IMR-90 (cell line): ENCODE results near the gene ANAPC5. TPM values are rescaled to one million over a fixed set of nuclear protein-coding genes. Genes with fewer than 3 reads are reported as not detected.

Experiments used
- ATAC-seq: fragments of 200-7000 bp; cut with Tn5 transposase; 2 replicates; pipeline ENCODE4 v1.9.1; 2020; ENCODE audit warnings: low read depth, mild to moderate bottlenecking, moderate library complexity
- BruUV-seq: library from RNA; stranded (reverse); fragments of 400-500 nt; replicated peaks from 2 replicates; lab custom pipeline; 2021; lab: Mats Ljungman, UMichigan
- CTCF ChIA-PET: fragments of 300-600 bp; formaldehyde crosslinking; extraction: SDS; loops from one replicate; lab custom pipeline; 2021; ENCODE audit warnings: antibody characterized with exemption; lab: Yijun Ruan, JAX
- POLR2A ChIA-PET: fragments of 300-600 bp; sonication (Branson Sonifier 250); formaldehyde crosslinking; loops from one replicate; lab custom pipeline; 2022; ENCODE audit warnings: antibody characterized with exemption; ENCODE audit not compliant: unreplicated experiment; lab: Charles Lee
- DNase-seq: peaks from one replicate; pipeline ENCODE4 v3.0.0; 2013
- H2AFZ ChIP-seq: replicated peaks from 2 replicates; pipeline ENCODE3; 2013; ENCODE audit warnings: low read length, mild to moderate bottlenecking; ENCODE audit not compliant: poor library complexity
- H2AK5ac ChIP-seq: 2 replicates; pipeline ENCODE4 v1.6.1; 2013; ENCODE audit warnings: low read depth, low read length, inconsistent platforms
- H2AK9ac ChIP-seq: replicated peaks from 2 replicates; pipeline ENCODE3; 2013; ENCODE audit warnings: mild to moderate bottlenecking, low read depth, low read length, moderate library complexity; ENCODE audit not compliant: poor library complexity
- H2BK120ac ChIP-seq: 2 replicates; pipeline ENCODE4 v1.6.1; 2013; ENCODE audit warnings: low read depth, low read length, inconsistent platforms
- H2BK15ac ChIP-seq: 3 replicates; pipeline ENCODE4 v1.6.1; 2013; ENCODE audit warnings: low read depth, low read length, inconsistent platforms
- H2BK20ac ChIP-seq: 2 replicates; pipeline ENCODE4 v1.6.1; 2013; ENCODE audit warnings: low read depth, mild to moderate bottlenecking, inconsistent platforms, low read length, moderate library complexity
- H2BK5ac ChIP-seq: 2 replicates; pipeline ENCODE4 v1.6.1; 2013; ENCODE audit warnings: mild to moderate bottlenecking, low read depth, low read length, inconsistent platforms; ENCODE audit not compliant: poor library complexity, severe bottlenecking
- H3K14ac ChIP-seq: replicated peaks from 2 replicates; pipeline ENCODE4 v1.6.1; 2013; ENCODE audit warnings: low read depth, low read length, inconsistent platforms
- H3K18ac ChIP-seq: 2 replicates; pipeline ENCODE4 v1.6.1; 2013; ENCODE audit warnings: low read depth, low read length, control low read depth
- H3K23ac ChIP-seq: 2 replicates; pipeline ENCODE4 v1.6.1; 2013; ENCODE audit warnings: low read depth, low read length, inconsistent platforms
- H3K27ac ChIP-seq: 2 replicates; pipeline ENCODE4 v1.5.1; 2013; ENCODE audit warnings: mild to moderate bottlenecking, control low read depth, low read length; ENCODE audit not compliant: insufficient read depth
- H3K27me3 ChIP-seq: 2 replicates; pipeline ENCODE4 v1.6.1; 2013; ENCODE audit warnings: low read length; ENCODE audit not compliant: control insufficient read depth, insufficient read depth
- H3K36me3 ChIP-seq: 2 replicates; pipeline ENCODE4 v1.6.1; 2013; ENCODE audit warnings: low read length, mixed read lengths; ENCODE audit not compliant: control insufficient read depth, insufficient read depth
- H3K4ac ChIP-seq: 2 replicates; pipeline ENCODE4 v1.6.1; 2013; ENCODE audit warnings: low read depth, low read length, inconsistent platforms
- H3K4me1 ChIP-seq: 2 replicates; pipeline ENCODE4 v1.6.1; 2013; ENCODE audit warnings: low read length, mixed read lengths; ENCODE audit not compliant: control insufficient read depth, insufficient read depth
- H3K4me2 ChIP-seq: 2 replicates; pipeline ENCODE4 v1.6.1; 2013; ENCODE audit warnings: low read depth, mild to moderate bottlenecking, control low read depth, low read length, moderate library complexity
- H3K4me3 ChIP-seq: 2 replicates; pipeline ENCODE4 v1.5.1; 2013; ENCODE audit warnings: low read depth, mild to moderate bottlenecking, control low read depth, low read length, moderate library complexity; ENCODE audit not compliant: insufficient read depth
- H3K56ac ChIP-seq: 2 replicates; pipeline ENCODE4 v1.6.1; 2013; ENCODE audit warnings: low read length, inconsistent platforms; ENCODE audit not compliant: insufficient read depth; ENCODE audit errors: extremely low read depth
- H3K79me1 ChIP-seq, 2 experiments: 2 replicates each; pipeline ENCODE4 v1.6.1; 2013; ENCODE audit warnings: low read length in 2 of 2, inconsistent platforms in 1 of 2, low read depth in 1 of 2
- H3K9ac ChIP-seq: 2 replicates; pipeline ENCODE4 v1.6.1; 2013; ENCODE audit warnings: low read depth, low read length, control low read depth
- H3K9me1 ChIP-seq: 2 replicates; pipeline ENCODE4 v1.6.1; 2013; ENCODE audit warnings: low read length, inconsistent platforms; ENCODE audit not compliant: insufficient read depth
- H3K9me3 ChIP-seq: 2 replicates; pipeline ENCODE4 v1.6.1; 2013; ENCODE audit warnings: low read length; ENCODE audit not compliant: control insufficient read depth, insufficient read depth
- H4K20me1 ChIP-seq: 2 replicates; pipeline ENCODE4 v1.6.1; 2013; ENCODE audit warnings: low read length, inconsistent platforms; ENCODE audit not compliant: insufficient read depth
- H4K5ac ChIP-seq: 2 replicates; pipeline ENCODE4 v1.6.1; 2013; ENCODE audit warnings: mild to moderate bottlenecking, low read depth, low read length, control low read depth
- H4K8ac ChIP-seq, 2 experiments: 2 replicates each; pipeline ENCODE4 v1.6.1; 2013; ENCODE audit warnings: low read depth in 2 of 2, low read length in 2 of 2, control low read depth in 1 of 2, inconsistent platforms in 1 of 2
- H4K91ac ChIP-seq: 2 replicates; pipeline ENCODE4 v1.6.1; 2013; ENCODE audit warnings: low read depth, low read length, inconsistent platforms; ENCODE audit not compliant: insufficient read depth
- CEBPB ChIP-seq: IDR thresholded peaks from 2 replicates; pipeline ENCODE4 v1.6.1; 2012; ENCODE audit warnings: low read depth, low read length, improper control_type of control experiment
- CHD1 ChIP-seq: IDR thresholded peaks from 2 replicates; pipeline ENCODE4 v1.6.1; 2012; ENCODE audit warnings: low read depth, low read length, improper control_type of control experiment
- FOS ChIP-seq: fragments of 150-350 bp; IDR thresholded peaks from 2 replicates; pipeline ENCODE4 v1.6.1; 2016; ENCODE audit warnings: low read depth, low read length
- MAFK ChIP-seq: IDR thresholded peaks from 2 replicates; pipeline ENCODE4 v1.6.1; 2012; ENCODE audit warnings: low read depth, low read length, improper control_type of control experiment
- MAZ ChIP-seq: IDR thresholded peaks from 2 replicates; pipeline ENCODE4 v1.6.1; 2012; ENCODE audit warnings: low read depth, mild to moderate bottlenecking, low read length, improper control_type of control experiment, moderate library complexity, borderline replicate concordance
- NFE2L2 ChIP-seq: fragments of 150-350 bp; IDR thresholded peaks from 2 replicates; pipeline ENCODE4 v1.6.1; 2016; ENCODE audit warnings: low read depth, mild to moderate bottlenecking, low read length
- RCOR1 ChIP-seq: IDR thresholded peaks from 2 replicates; pipeline ENCODE4 v1.6.1; 2012; ENCODE audit warnings: mild to moderate bottlenecking, low read length, improper control_type of control experiment; ENCODE audit not compliant: insufficient replicate concordance
- SMC3 ChIP-seq: fragments of 150-350 bp; IDR thresholded peaks from 2 replicates; pipeline ENCODE4 v1.6.1; 2016; ENCODE audit warnings: low read depth, mild to moderate bottlenecking, antibody characterized with exemption, low read length, moderate library complexity
- WGBS, 2 experiments: methylation state at CpG; one replicate each; pipeline versions ENCODE4 v1.1.5 to v1.1.7; 2013; ENCODE audit warnings: missing lambda C conversion rate in 2 of 2; ENCODE audit not compliant: insufficient read length in 1 of 2; ENCODE audit errors: extremely low coverage in 2 of 2; 5-methylcytosine and 5-hydroxymethylcytosine counted together
- dilution Hi-C: fragments of 300-500 bp; cut with HindIII; formaldehyde crosslinking; loops from one replicate; pipeline ENCODE4 v1.14.3; 2018; ENCODE audit warnings: low sequenced_read_pairs; ENCODE audit not compliant: unreplicated experiment
- in situ Hi-C: fragments of 300-500 bp; cut with MboI; formaldehyde crosslinking; loops from 3 replicates; pipeline ENCODE4 v1.14.3; 2019; ENCODE audit warnings: low sequenced_read_pairs, inconsistent platforms, mixed read lengths
- intact Hi-C: fragments of 100-400 bp; cut with micrococcal nuclease; formaldehyde crosslinking; loops from 2 replicates; pipeline ENCODE4 v1.10.0; 2022
- polyA plus RNA-seq, 3 experiments: library from polyadenylated mRNA; depleted of rRNA; stranded (reverse); fragments of >200 nt; gene quantifications; 2 replicates each; pipeline ENCODE4 v1.2.3, GENCODE V29; 2012; ENCODE audit warnings: low replicate concordance in 1 of 3
- total RNA-seq: library from RNA; depleted of rRNA; stranded (reverse); fragments of >200 nt; gene quantifications from 2 replicates; pipeline ENCODE4 v1.2.3, GENCODE V29; 2012
- TF ChIP-seq, protein P1 (sequence below): fragments of 150-350 bp; IDR thresholded peaks from 2 replicates; pipeline ENCODE4 v1.6.1; 2017; ENCODE audit warnings: mild to moderate bottlenecking, antibody characterized with exemption, low read length, low read depth
- TF ChIP-seq, protein P2 (sequence below): conservative IDR thresholded peaks from 2 replicates; pipeline ENCODE4 v1.5.1; 2012; ENCODE audit warnings: mild to moderate bottlenecking, low read depth, low read length, improper control_type of control experiment

Gene ANAPC5
- total and polyA plus RNA-seq, 2 of the 4 experiments (the other 2 are of a cell fraction) = 157 to 211 TPM

DNA sequence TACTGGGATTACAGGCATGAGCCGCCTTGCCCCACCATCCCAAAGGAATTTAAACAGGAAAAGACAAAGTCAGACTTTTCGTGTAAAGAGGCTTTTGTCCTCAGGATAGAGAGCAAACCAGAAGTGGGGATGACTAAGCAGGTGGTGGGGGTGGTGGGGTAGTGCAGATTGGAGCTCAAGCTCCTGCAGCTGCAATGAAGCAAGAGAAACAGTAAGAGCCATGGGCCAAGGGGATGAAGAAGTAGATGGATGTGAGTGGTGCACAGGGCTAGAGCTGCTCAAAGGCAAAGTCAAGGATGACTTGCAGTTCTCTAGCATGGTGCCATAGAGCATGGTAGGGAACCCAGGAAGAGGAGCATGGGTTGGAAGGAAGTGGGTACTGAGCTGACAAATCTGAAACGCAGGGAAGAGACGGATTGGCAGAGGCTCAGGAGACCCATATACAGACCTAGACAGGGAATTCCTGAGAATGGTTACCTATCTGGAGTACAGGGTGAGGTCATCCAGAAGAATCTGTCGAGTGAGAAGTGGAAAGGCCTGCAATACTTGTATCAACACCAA, 36.3 kb upstream of the ANAPC5 start:
- H3K36me3 ChIP-seq = no peaks in the 10 kb centered on the region
- no peak overlapping the region for H3K56ac ChIP-seq
- H2BK15ac ChIP-seq = peak overlapping the region; percentile 85; the same call in 2 of the 3 replicates
- H4K91ac ChIP-seq = peak overlapping the region; percentile 87
- peak overlapping the region; percentile 91 for H2AFZ ChIP-seq
- H3K14ac ChIP-seq = peak overlapping the region; percentile 39
- intact Hi-C loops (no loop called here), dilution Hi-C loops (no loop called here), in situ Hi-C loops (no loop called here)
- no peak for TF ChIP-seq CHD1
- no peak for TF ChIP-seq MAFK
- peak; percentile 66; the same call in 1 of the 2 replicates for TF ChIP-seq MAZ
- peak; percentile 82 for TF ChIP-seq CEBPB
- TF ChIP-seq SMC3 = no peak
- TF ChIP-seq, protein P1, sequence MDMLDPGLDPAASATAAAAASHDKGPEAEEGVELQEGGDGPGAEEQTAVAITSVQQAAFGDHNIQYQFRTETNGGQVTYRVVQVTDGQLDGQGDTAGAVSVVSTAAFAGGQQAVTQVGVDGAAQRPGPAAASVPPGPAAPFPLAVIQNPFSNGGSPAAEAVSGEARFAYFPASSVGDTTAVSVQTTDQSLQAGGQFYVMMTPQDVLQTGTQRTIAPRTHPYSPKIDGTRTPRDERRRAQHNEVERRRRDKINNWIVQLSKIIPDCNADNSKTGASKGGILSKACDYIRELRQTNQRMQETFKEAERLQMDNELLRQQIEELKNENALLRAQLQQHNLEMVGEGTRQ = no peak
- peak; percentile 51 for TF ChIP-seq FOS
- TF ChIP-seq NFE2L2 = peak; percentile 57
- TF ChIP-seq RCOR1 = no peak
- TF ChIP-seq, protein P2, sequence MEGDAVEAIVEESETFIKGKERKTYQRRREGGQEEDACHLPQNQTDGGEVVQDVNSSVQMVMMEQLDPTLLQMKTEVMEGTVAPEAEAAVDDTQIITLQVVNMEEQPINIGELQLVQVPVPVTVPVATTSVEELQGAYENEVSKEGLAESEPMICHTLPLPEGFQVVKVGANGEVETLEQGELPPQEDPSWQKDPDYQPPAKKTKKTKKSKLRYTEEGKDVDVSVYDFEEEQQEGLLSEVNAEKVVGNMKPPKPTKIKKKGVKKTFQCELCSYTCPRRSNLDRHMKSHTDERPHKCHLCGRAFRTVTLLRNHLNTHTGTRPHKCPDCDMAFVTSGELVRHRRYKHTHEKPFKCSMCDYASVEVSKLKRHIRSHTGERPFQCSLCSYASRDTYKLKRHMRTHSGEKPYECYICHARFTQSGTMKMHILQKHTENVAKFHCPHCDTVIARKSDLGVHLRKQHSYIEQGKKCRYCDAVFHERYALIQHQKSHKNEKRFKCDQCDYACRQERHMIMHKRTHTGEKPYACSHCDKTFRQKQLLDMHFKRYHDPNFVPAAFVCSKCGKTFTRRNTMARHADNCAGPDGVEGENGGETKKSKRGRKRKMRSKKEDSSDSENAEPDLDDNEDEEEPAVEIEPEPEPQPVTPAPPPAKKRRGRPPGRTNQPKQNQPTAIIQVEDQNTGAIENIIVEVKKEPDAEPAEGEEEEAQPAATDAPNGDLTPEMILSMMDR = no peak
- H3K4me1 ChIP-seq = peaks cover 5% of the 10 kb centered on the region
- H2BK20ac ChIP-seq = peak overlapping the region; percentile 92
- H3K27me3 ChIP-seq = no peaks in the 10 kb centered on the region
- ATAC-seq = peak; percentile 94
- H4K8ac ChIP-seq = peak overlapping the region; percentile 48 to 81
- peak overlapping the region; percentile 40; the same call in 1 of the 2 replicates for H3K23ac ChIP-seq
- no TSS peak for BruUV-seq
- no CpG with 5 or more reads among the region's 5 CpGs for WGBS, 2 experiments
- H3K79me1 ChIP-seq = no peaks in the 10 kb centered on the region
- peak overlapping the region; percentile 63; the same call in 1 of the 2 replicates for H3K18ac ChIP-seq
- peak overlapping the region; percentile 73 for H2BK5ac ChIP-seq
- POLR2A ChIA-PET = interaction anchor here (0.5 kb wide), 1 partner anchor 191 kb away, joined by 3 read pairs; no protein-coding TSS in a partner anchor
- peak overlapping the region; percentile 84 for H2BK120ac ChIP-seq
- H3K4me3 ChIP-seq = no peak overlapping the region
- peak overlapping the region; percentile 24 for H3K27ac ChIP-seq
- H3K4ac ChIP-seq = peak overlapping the region; percentile 84
- peak; percentile 94 for DNase-seq
- H2AK9ac ChIP-seq = peak overlapping the region; percentile 77
- peak overlapping the region; percentile 24; the same call in 1 of the 2 replicates for H3K4me2 ChIP-seq
- peaks cover 6% of the 10 kb centered on the region; the same call in 1 of the 2 replicates for H3K9me1 ChIP-seq
- H4K5ac ChIP-seq = peak overlapping the region; percentile 13; the same call in 1 of the 2 replicates
- H4K20me1 ChIP-seq = no peaks in the 10 kb centered on the region
- CTCF ChIA-PET = interaction anchor here (0.6 kb wide), 1 partner anchor 85 kb away, joined by 3 read pairs; no protein-coding TSS in a partner anchor
- H3K9ac ChIP-seq = no peak overlapping the region
- no peaks in the 10 kb centered on the region for H3K9me3 ChIP-seq
- H2AK5ac ChIP-seq = peak overlapping the region; percentile 95
